IMR-90 (cell line): ENCODE results near the gene CDKN2A. TPM values are rescaled to one million over a fixed set of nuclear protein-coding genes. Genes with fewer than 3 reads are reported as not detected.

Experiments used
- ATAC-seq: fragments of 200-7000 bp; cut with Tn5 transposase; 2 replicates; pipeline ENCODE4 v1.9.1; 2020; ENCODE audit warnings: low read depth, mild to moderate bottlenecking, moderate library complexity
- BruUV-seq: library from RNA; stranded (reverse); fragments of 400-500 nt; replicated peaks from 2 replicates; lab custom pipeline; 2021; lab: Mats Ljungman, UMichigan
- CTCF ChIA-PET: fragments of 300-600 bp; formaldehyde crosslinking; extraction: SDS; loops from one replicate; lab custom pipeline; 2021; ENCODE audit warnings: antibody characterized with exemption; lab: Yijun Ruan, JAX
- POLR2A ChIA-PET: fragments of 300-600 bp; sonication (Branson Sonifier 250); formaldehyde crosslinking; loops from one replicate; lab custom pipeline; 2022; ENCODE audit warnings: antibody characterized with exemption; ENCODE audit not compliant: unreplicated experiment; lab: Charles Lee
- DNase-seq: peaks from one replicate; pipeline ENCODE4 v3.0.0; 2013
- H2AFZ ChIP-seq: replicated peaks from 2 replicates; pipeline ENCODE3; 2013; ENCODE audit warnings: low read length, mild to moderate bottlenecking; ENCODE audit not compliant: poor library complexity
- H2AK5ac ChIP-seq: 2 replicates; pipeline ENCODE4 v1.6.1; 2013; ENCODE audit warnings: low read depth, low read length, inconsistent platforms
- H2AK9ac ChIP-seq: replicated peaks from 2 replicates; pipeline ENCODE3; 2013; ENCODE audit warnings: mild to moderate bottlenecking, low read depth, low read length, moderate library complexity; ENCODE audit not compliant: poor library complexity
- H2BK120ac ChIP-seq: 2 replicates; pipeline ENCODE4 v1.6.1; 2013; ENCODE audit warnings: low read depth, low read length, inconsistent platforms
- H2BK15ac ChIP-seq: 3 replicates; pipeline ENCODE4 v1.6.1; 2013; ENCODE audit warnings: low read depth, low read length, inconsistent platforms
- H2BK20ac ChIP-seq: 2 replicates; pipeline ENCODE4 v1.6.1; 2013; ENCODE audit warnings: low read depth, mild to moderate bottlenecking, inconsistent platforms, low read length, moderate library complexity
- H2BK5ac ChIP-seq: 2 replicates; pipeline ENCODE4 v1.6.1; 2013; ENCODE audit warnings: mild to moderate bottlenecking, low read depth, low read length, inconsistent platforms; ENCODE audit not compliant: poor library complexity, severe bottlenecking
- H3K14ac ChIP-seq: replicated peaks from 2 replicates; pipeline ENCODE4 v1.6.1; 2013; ENCODE audit warnings: low read depth, low read length, inconsistent platforms
- H3K18ac ChIP-seq: 2 replicates; pipeline ENCODE4 v1.6.1; 2013; ENCODE audit warnings: low read depth, low read length, control low read depth
- H3K23ac ChIP-seq: 2 replicates; pipeline ENCODE4 v1.6.1; 2013; ENCODE audit warnings: low read depth, low read length, inconsistent platforms
- H3K27ac ChIP-seq: 2 replicates; pipeline ENCODE4 v1.5.1; 2013; ENCODE audit warnings: mild to moderate bottlenecking, control low read depth, low read length; ENCODE audit not compliant: insufficient read depth
- H3K27me3 ChIP-seq: 2 replicates; pipeline ENCODE4 v1.6.1; 2013; ENCODE audit warnings: low read length; ENCODE audit not compliant: control insufficient read depth, insufficient read depth
- H3K36me3 ChIP-seq: 2 replicates; pipeline ENCODE4 v1.6.1; 2013; ENCODE audit warnings: low read length, mixed read lengths; ENCODE audit not compliant: control insufficient read depth, insufficient read depth
- H3K4ac ChIP-seq: 2 replicates; pipeline ENCODE4 v1.6.1; 2013; ENCODE audit warnings: low read depth, low read length, inconsistent platforms
- H3K4me1 ChIP-seq: 2 replicates; pipeline ENCODE4 v1.6.1; 2013; ENCODE audit warnings: low read length, mixed read lengths; ENCODE audit not compliant: control insufficient read depth, insufficient read depth
- H3K4me2 ChIP-seq: 2 replicates; pipeline ENCODE4 v1.6.1; 2013; ENCODE audit warnings: low read depth, mild to moderate bottlenecking, control low read depth, low read length, moderate library complexity
- H3K4me3 ChIP-seq: 2 replicates; pipeline ENCODE4 v1.5.1; 2013; ENCODE audit warnings: low read depth, mild to moderate bottlenecking, control low read depth, low read length, moderate library complexity; ENCODE audit not compliant: insufficient read depth
- H3K56ac ChIP-seq: 2 replicates; pipeline ENCODE4 v1.6.1; 2013; ENCODE audit warnings: low read length, inconsistent platforms; ENCODE audit not compliant: insufficient read depth; ENCODE audit errors: extremely low read depth
- H3K79me1 ChIP-seq, 2 experiments: 2 replicates each; pipeline ENCODE4 v1.6.1; 2013; ENCODE audit warnings: low read length in 2 of 2, inconsistent platforms in 1 of 2, low read depth in 1 of 2
- H3K9ac ChIP-seq: 2 replicates; pipeline ENCODE4 v1.6.1; 2013; ENCODE audit warnings: low read depth, low read length, control low read depth
- H3K9me1 ChIP-seq: 2 replicates; pipeline ENCODE4 v1.6.1; 2013; ENCODE audit warnings: low read length, inconsistent platforms; ENCODE audit not compliant: insufficient read depth
- H3K9me3 ChIP-seq: 2 replicates; pipeline ENCODE4 v1.6.1; 2013; ENCODE audit warnings: low read length; ENCODE audit not compliant: control insufficient read depth, insufficient read depth
- H4K20me1 ChIP-seq: 2 replicates; pipeline ENCODE4 v1.6.1; 2013; ENCODE audit warnings: low read length, inconsistent platforms; ENCODE audit not compliant: insufficient read depth
- H4K5ac ChIP-seq: 2 replicates; pipeline ENCODE4 v1.6.1; 2013; ENCODE audit warnings: mild to moderate bottlenecking, low read depth, low read length, control low read depth
- H4K8ac ChIP-seq, 2 experiments: 2 replicates each; pipeline ENCODE4 v1.6.1; 2013; ENCODE audit warnings: low read depth in 2 of 2, low read length in 2 of 2, control low read depth in 1 of 2, inconsistent platforms in 1 of 2
- H4K91ac ChIP-seq: 2 replicates; pipeline ENCODE4 v1.6.1; 2013; ENCODE audit warnings: low read depth, low read length, inconsistent platforms; ENCODE audit not compliant: insufficient read depth
- BHLHE40 ChIP-seq: fragments of 150-350 bp; IDR thresholded peaks from 2 replicates; pipeline ENCODE4 v1.6.1; 2016; ENCODE audit warnings: mild to moderate bottlenecking, low read depth, low read length
- CEBPB ChIP-seq: IDR thresholded peaks from 2 replicates; pipeline ENCODE4 v1.6.1; 2012; ENCODE audit warnings: low read depth, low read length, improper control_type of control experiment
- CHD1 ChIP-seq: IDR thresholded peaks from 2 replicates; pipeline ENCODE4 v1.6.1; 2012; ENCODE audit warnings: low read depth, low read length, improper control_type of control experiment
- CTCF ChIP-seq: conservative IDR thresholded peaks from 2 replicates; pipeline ENCODE4 v1.5.1; 2012; ENCODE audit warnings: mild to moderate bottlenecking, low read depth, low read length, improper control_type of control experiment
- MAFK ChIP-seq: IDR thresholded peaks from 2 replicates; pipeline ENCODE4 v1.6.1; 2012; ENCODE audit warnings: low read depth, low read length, improper control_type of control experiment
- MAZ ChIP-seq: IDR thresholded peaks from 2 replicates; pipeline ENCODE4 v1.6.1; 2012; ENCODE audit warnings: low read depth, mild to moderate bottlenecking, low read length, improper control_type of control experiment, moderate library complexity, borderline replicate concordance
- MXI1 ChIP-seq: IDR thresholded peaks from 2 replicates; pipeline ENCODE4 v1.6.1; 2012; ENCODE audit warnings: low read depth, mild to moderate bottlenecking, low read length, moderate library complexity, borderline replicate concordance
- NFE2L2 ChIP-seq: fragments of 150-350 bp; IDR thresholded peaks from 2 replicates; pipeline ENCODE4 v1.6.1; 2016; ENCODE audit warnings: low read depth, mild to moderate bottlenecking, low read length
- POLR2A ChIP-seq: IDR thresholded peaks from 2 replicates; pipeline ENCODE4 v1.6.1; 2012; ENCODE audit warnings: mild to moderate bottlenecking, low read depth, low read length
- RAD21 ChIP-seq: IDR thresholded peaks from 2 replicates; pipeline ENCODE4 v1.6.1; 2012; ENCODE audit warnings: low read length, improper control_type of control experiment
- SMC3 ChIP-seq: fragments of 150-350 bp; IDR thresholded peaks from 2 replicates; pipeline ENCODE4 v1.6.1; 2016; ENCODE audit warnings: low read depth, mild to moderate bottlenecking, antibody characterized with exemption, low read length, moderate library complexity
- USF2 ChIP-seq: fragments of 150-350 bp; IDR thresholded peaks from 2 replicates; pipeline ENCODE4 v1.6.1; 2017; ENCODE audit warnings: mild to moderate bottlenecking, antibody characterized with exemption, low read length, low read depth
- WGBS, 2 experiments: methylation state at CpG; one replicate each; pipeline versions ENCODE4 v1.1.5 to v1.1.7; 2013; ENCODE audit warnings: missing lambda C conversion rate in 2 of 2; ENCODE audit not compliant: insufficient read length in 1 of 2; ENCODE audit errors: extremely low coverage in 2 of 2; 5-methylcytosine and 5-hydroxymethylcytosine counted together
- dilution Hi-C: fragments of 300-500 bp; cut with HindIII; formaldehyde crosslinking; loops from one replicate; pipeline ENCODE4 v1.14.3; 2018; ENCODE audit warnings: low sequenced_read_pairs; ENCODE audit not compliant: unreplicated experiment
- in situ Hi-C: fragments of 300-500 bp; cut with MboI; formaldehyde crosslinking; loops from 3 replicates; pipeline ENCODE4 v1.14.3; 2019; ENCODE audit warnings: low sequenced_read_pairs, inconsistent platforms, mixed read lengths
- intact Hi-C: fragments of 100-400 bp; cut with micrococcal nuclease; formaldehyde crosslinking; loops from 2 replicates; pipeline ENCODE4 v1.10.0; 2022
- polyA plus RNA-seq, 3 experiments: library from polyadenylated mRNA; depleted of rRNA; stranded (reverse); fragments of >200 nt; gene quantifications; 2 replicates each; pipeline ENCODE4 v1.2.3, GENCODE V29; 2012; ENCODE audit warnings: low replicate concordance in 1 of 3
- total RNA-seq: library from RNA; depleted of rRNA; stranded (reverse); fragments of >200 nt; gene quantifications from 2 replicates; pipeline ENCODE4 v1.2.3, GENCODE V29; 2012
- TF ChIP-seq, protein P1 (sequence below): fragments of 150-350 bp; IDR thresholded peaks from 2 replicates; pipeline ENCODE4 v1.6.1; 2016; ENCODE audit warnings: low read depth, mild to moderate bottlenecking, low read length, moderate library complexity, borderline replicate concordance

The CDKN2A gene
- total and polyA plus RNA-seq, 2 of the 4 experiments (the other 2 are of a cell fraction) = 11.3 to 75.3 TPM

- no peaks in the 10 kb centered on the region for H3K79me1 ChIP-seq
- ATAC-seq = no peak
- H2AK9ac ChIP-seq = no peak overlapping the region
- TF ChIP-seq CEBPB = no peak
- TF ChIP-seq NFE2L2 = no peak
- TF ChIP-seq MAFK = no peak
- TF ChIP-seq POLR2A = no peak
- no peak for TF ChIP-seq CTCF
- TF ChIP-seq BHLHE40 = no peak
- TF ChIP-seq RAD21 = no peak
- no peak for TF ChIP-seq MXI1
- no peak for TF ChIP-seq USF2
- TF ChIP-seq CHD1 = no peak
- TF ChIP-seq, protein P1, sequence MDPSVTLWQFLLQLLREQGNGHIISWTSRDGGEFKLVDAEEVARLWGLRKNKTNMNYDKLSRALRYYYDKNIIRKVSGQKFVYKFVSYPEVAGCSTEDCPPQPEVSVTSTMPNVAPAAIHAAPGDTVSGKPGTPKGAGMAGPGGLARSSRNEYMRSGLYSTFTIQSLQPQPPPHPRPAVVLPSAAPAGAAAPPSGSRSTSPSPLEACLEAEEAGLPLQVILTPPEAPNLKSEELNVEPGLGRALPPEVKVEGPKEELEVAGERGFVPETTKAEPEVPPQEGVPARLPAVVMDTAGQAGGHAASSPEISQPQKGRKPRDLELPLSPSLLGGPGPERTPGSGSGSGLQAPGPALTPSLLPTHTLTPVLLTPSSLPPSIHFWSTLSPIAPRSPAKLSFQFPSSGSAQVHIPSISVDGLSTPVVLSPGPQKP = no peak
- no peak for TF ChIP-seq MAZ
- TF ChIP-seq SMC3 = no peak
- H3K27me3 ChIP-seq = no peaks in the 10 kb centered on the region
- intact Hi-C loops (no loop called here), in situ Hi-C loops (no loop called here), dilution Hi-C loops (no loop called here)
- DNase-seq = no peak
- H3K4me1 ChIP-seq = no peaks in the 10 kb centered on the region
- H3K18ac ChIP-seq = no peak overlapping the region
- no peak overlapping the region for H4K5ac ChIP-seq
- H3K4ac ChIP-seq = no peak overlapping the region
- no peak overlapping the region for H3K14ac ChIP-seq
- H3K56ac ChIP-seq = no peak overlapping the region
- no peak overlapping the region for H2BK5ac ChIP-seq
- no peak overlapping the region for H3K4me3 ChIP-seq
- H4K20me1 ChIP-seq = no peaks in the 10 kb centered on the region
- no peaks in the 10 kb centered on the region for H3K36me3 ChIP-seq
- no peak overlapping the region for H3K27ac ChIP-seq
- H4K8ac ChIP-seq = no peak overlapping the region
- ChIA-PET CTCF (no interaction called here), POLR2A (no interaction called here)
- no peak overlapping the region for H3K9ac ChIP-seq
- H3K9me1 ChIP-seq = no peaks in the 10 kb centered on the region
- no peak overlapping the region for H2BK15ac ChIP-seq
- H2BK20ac ChIP-seq = no peak overlapping the region
- H2AFZ ChIP-seq = no peak overlapping the region
- H2BK120ac ChIP-seq = no peak overlapping the region
- H2AK5ac ChIP-seq = no peak overlapping the region
- WGBS, 2 experiments = no CpG with 5 or more reads among the region's 1 CpG
- no peaks in the 10 kb centered on the region for H3K9me3 ChIP-seq
- BruUV-seq = no TSS peak
- H3K4me2 ChIP-seq = no peak overlapping the region
- H4K91ac ChIP-seq = no peak overlapping the region
- no peak overlapping the region for H3K23ac ChIP-seq
These were observed 58.6 kb downstream of the CDKN2A start for GRCh38 chr9:21935631-21936030.
